Prostate gland (tissue), 2 donors: ENCODE measurements around the gene PRKCSH. TPM values are rescaled to one million over a fixed set of nuclear protein-coding genes. Genes with fewer than 3 reads are reported as not detected.
"Not testable (repeated sequence)": the region's sequence is repeated elsewhere in the genome, so short reads cannot be mapped to it uniquely, and the experiment has no call there.

Source experiments
- DNase-seq: peaks from one replicate; pipeline ENCODE4 v3.0.0-alpha.2; 2019; ENCODE audit warnings: low spot score
- H3K27ac ChIP-seq, 2 donors: fragments of 200-600 bp; sonication (generic); 2 replicates each; pipeline ENCODE4 v1.5.1; 2017 to 2019
- H3K27me3 ChIP-seq: fragments of 200-600 bp; sonication (generic); replicated peaks from 2 replicates; pipeline ENCODE4 v1.5.1; 2019; ENCODE audit not compliant: insufficient read depth
- H3K36me3 ChIP-seq, 2 donors: fragments of 200-600 bp; sonication (generic); 1 replicate in 1 of 2; 2 replicates in 1 of 2; pipeline versions ENCODE4 v1.5.1 to v1.8.1; 2017 to 2019
- H3K4me1 ChIP-seq: fragments of 200-600 bp; sonication (generic); replicated peaks from 2 replicates; pipeline ENCODE4 v1.5.1; 2019
- H3K4me3 ChIP-seq, 2 donors: fragments of 200-600 bp; sonication (generic); 2 replicates each; pipeline ENCODE4 v1.5.1; 2017 to 2019
- H3K9me3 ChIP-seq: fragments of 200-600 bp; sonication (generic); 2 replicates; pipeline ENCODE4 v1.5.1; 2017
- CTCF ChIP-seq, 4 experiments: fragments of 200-600 bp in 2 of 4; fragments of 450-650 bp in 2 of 4; sonication (generic) in 2 of 4; IDR thresholded peaks; 1 replicate in 3 of 4; 2 replicates in 1 of 4; pipeline ENCODE4 v1.5.1; 2016 to 2019; ENCODE audit warnings: antibody characterized with exemption in 4 of 4, mild to moderate bottlenecking in 2 of 4, moderate library complexity in 2 of 4
- POLR2A ChIP-seq: fragments of 450-650 bp; IDR thresholded peaks from one replicate; pipeline ENCODE4 v1.6.1; 2016; ENCODE audit warnings: antibody characterized with exemption, mild to moderate bottlenecking
- POLR2AphosphoS5 ChIP-seq: sonication (generic); formaldehyde crosslinking; IDR thresholded peaks from one replicate; pipeline ENCODE4 v1.6.1; 2017; ENCODE audit warnings: antibody characterized with exemption
- WGBS: methylation state at CpG from one replicate; pipeline ENCODE4 v1.1.5; 2018; 5-methylcytosine and 5-hydroxymethylcytosine counted together
- intact Hi-C: fragments of 100-400 bp; cut with DNase I; formaldehyde crosslinking; loops from one replicate; pipeline ENCODE4 v1.14.2; 2022
- total RNA-seq, 2 donors: library from RNA; depleted of rRNA; stranded (reverse); fragments of >200 nt; gene quantifications; one replicate each; pipeline ENCODE4 v1.1.0, GENCODE V29; 2016

PRKCSH gene
- total RNA-seq, 2 donors from 2014 or later = 229 to 238 TPM

GRCh38 chr19:11453468-11454341 is 18.3 kb downstream of the PRKCSH start:
- no peak for TF ChIP-seq CTCF (IDR thresholded peaks at IDR 0.05)
- no peak for TF ChIP-seq POLR2A
- TF ChIP-seq POLR2AphosphoS5 = no peak
- intact Hi-C loops = no loop called here
- Histone ChIP-seq H3K36me3 (peaks cover 0 to 6% of the 10 kb centered on the region in 2 donors), H3K27me3 (no peaks in the 10 kb centered on the region), H3K4me3 (no peak overlapping the region), H3K4me1 (no peaks in the 10 kb centered on the region), H3K27ac (no peak overlapping the region), H3K9me3 (no peaks in the 10 kb centered on the region)
- no peak for DNase-seq
- 59% methylated on average over 27 of the region's 27 CpGs for WGBS

- H3K4me3 ChIP-seq, H3K36me3 ChIP-seq, intact Hi-C loops, H3K9me3 ChIP-seq, DNase-seq, H3K4me1 ChIP-seq, H3K27ac ChIP-seq, H3K27me3 ChIP-seq: not testable (repeated sequence)
- 87% methylated on average over 9 of the region's 9 CpGs for WGBS
These were observed 19.8 kb downstream of the PRKCSH start for GRCh38 chr19:11455233-11455554.

- no peak overlapping the region for H3K27ac ChIP-seq
- WGBS = 88% methylated on average over 7 of the region's 7 CpGs
- no peaks in the 10 kb centered on the region for H3K27me3 ChIP-seq
- no peaks in the 10 kb centered on the region for H3K9me3 ChIP-seq
- intact Hi-C loops = no loop called here
- H3K4me3 ChIP-seq = no peak overlapping the region
- H3K36me3 ChIP-seq = no peaks in the 10 kb centered on the region
- H3K4me1 ChIP-seq = no peaks in the 10 kb centered on the region
- no peak for DNase-seq
- no peak for TF ChIP-seq POLR2A
These were observed 21.2 kb downstream of the PRKCSH start for GRCh38 chr19:11456659-11457058.

DNA sequence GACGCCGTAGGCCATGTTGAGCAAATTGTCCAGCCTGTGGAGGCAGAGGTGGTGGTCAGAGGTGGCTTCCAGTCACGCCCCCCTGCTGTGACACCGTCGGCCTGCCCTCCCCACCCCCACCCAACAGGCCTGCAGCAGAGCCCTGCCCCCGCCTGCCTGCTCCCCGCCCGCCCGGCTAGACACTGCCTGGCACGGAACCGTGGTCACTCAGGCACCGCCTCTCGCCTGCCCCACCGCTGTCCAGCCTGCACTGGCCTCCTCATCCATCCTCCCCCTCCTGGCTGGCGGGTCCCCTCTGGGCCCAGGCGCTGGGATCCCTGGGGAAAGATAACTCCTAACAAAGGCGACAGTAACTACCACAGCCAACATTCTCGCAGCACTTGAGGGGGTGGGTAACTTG is 21.7 kb downstream of the PRKCSH start:
- H3K36me3 ChIP-seq = no peaks in the 10 kb centered on the region
- DNase-seq = no peak
- no peak overlapping the region for H3K27ac ChIP-seq
- H3K4me1 ChIP-seq = no peaks in the 10 kb centered on the region
- H3K9me3 ChIP-seq = no peaks in the 10 kb centered on the region
- no peak overlapping the region for H3K4me3 ChIP-seq
- no peaks in the 10 kb centered on the region for H3K27me3 ChIP-seq
- 32% methylated on average over 14 of the region's 18 CpGs for WGBS
- intact Hi-C loops = no loop called here
- TF ChIP-seq POLR2A (no peak), POLR2AphosphoS5 (no peak), CTCF (IDR thresholded peaks at IDR 0.05) (no peak)

- Histone ChIP-seq H3K27me3 (no peaks in the 10 kb centered on the region), H3K4me1 (no peaks in the 10 kb centered on the region), H3K27ac (no peak overlapping the region), H3K4me3 (no peak overlapping the region), H3K36me3 (no peaks in the 10 kb centered on the region), H3K9me3 (no peaks in the 10 kb centered on the region)
- DNase-seq = no peak
- 86% methylated on average over 20 of the region's 20 CpGs for WGBS
- TF ChIP-seq CTCF (IDR thresholded peaks at IDR 0.05) = no peak
- TF ChIP-seq POLR2A = no peak
- TF ChIP-seq POLR2AphosphoS5 = no peak
- intact Hi-C loops = no loop called here
These were observed 22.4 kb downstream of the PRKCSH start for GRCh38 chr19:11457831-11458230.

GRCh38 chr19:11458236-11458900 is 22.9 kb downstream of the PRKCSH start:
- WGBS = 87% methylated on average over 19 of the region's 19 CpGs
- Histone ChIP-seq H3K27ac (no peak overlapping the region), H3K27me3 (no peaks in the 10 kb centered on the region), H3K36me3 (no peaks in the 10 kb centered on the region), H3K4me3 (no peak overlapping the region), H3K4me1 (no peaks in the 10 kb centered on the region), H3K9me3 (no peaks in the 10 kb centered on the region)
- DNase-seq = no peak
- TF ChIP-seq CTCF (IDR thresholded peaks at IDR 0.05) (no peak), POLR2AphosphoS5 (no peak), POLR2A (no peak)
- intact Hi-C loops = no loop called here

- H3K27me3 ChIP-seq, H3K9me3 ChIP-seq, H3K4me1 ChIP-seq, H3K36me3 ChIP-seq, intact Hi-C loops, H3K27ac ChIP-seq, H3K4me3 ChIP-seq, DNase-seq: not testable (repeated sequence)
- WGBS = 84% methylated on average over 11 of the region's 11 CpGs
These were observed 23.5 kb downstream of the PRKCSH start for GRCh38 chr19:11458912-11459311.
